SU-DHL-6 (cell line): ENCODE measurements around the gene SBSN.

Experiments used
- EZH2phosphoT487 ChIP-seq: fragments of 200-600 bp; sonication (generic), shearing (Covaris generic); conservative IDR thresholded peaks from 2 replicates; pipeline ENCODE4 v1.6.1; 2018; ENCODE audit warnings: mild to moderate bottlenecking, antibody characterized with exemption, low read length, moderate library complexity, mixed read lengths
- TF ChIP-seq, protein P1 (sequence below): fragments of 200-600 bp; sonication (generic); IDR thresholded peaks from one replicate; pipeline ENCODE4 v1.5.1; 2017; ENCODE audit warnings: antibody characterized with exemption, mild to moderate bottlenecking, low read length, moderate library complexity; ENCODE audit not compliant: insufficient read depth, poor library complexity, severe bottlenecking

DNA sequence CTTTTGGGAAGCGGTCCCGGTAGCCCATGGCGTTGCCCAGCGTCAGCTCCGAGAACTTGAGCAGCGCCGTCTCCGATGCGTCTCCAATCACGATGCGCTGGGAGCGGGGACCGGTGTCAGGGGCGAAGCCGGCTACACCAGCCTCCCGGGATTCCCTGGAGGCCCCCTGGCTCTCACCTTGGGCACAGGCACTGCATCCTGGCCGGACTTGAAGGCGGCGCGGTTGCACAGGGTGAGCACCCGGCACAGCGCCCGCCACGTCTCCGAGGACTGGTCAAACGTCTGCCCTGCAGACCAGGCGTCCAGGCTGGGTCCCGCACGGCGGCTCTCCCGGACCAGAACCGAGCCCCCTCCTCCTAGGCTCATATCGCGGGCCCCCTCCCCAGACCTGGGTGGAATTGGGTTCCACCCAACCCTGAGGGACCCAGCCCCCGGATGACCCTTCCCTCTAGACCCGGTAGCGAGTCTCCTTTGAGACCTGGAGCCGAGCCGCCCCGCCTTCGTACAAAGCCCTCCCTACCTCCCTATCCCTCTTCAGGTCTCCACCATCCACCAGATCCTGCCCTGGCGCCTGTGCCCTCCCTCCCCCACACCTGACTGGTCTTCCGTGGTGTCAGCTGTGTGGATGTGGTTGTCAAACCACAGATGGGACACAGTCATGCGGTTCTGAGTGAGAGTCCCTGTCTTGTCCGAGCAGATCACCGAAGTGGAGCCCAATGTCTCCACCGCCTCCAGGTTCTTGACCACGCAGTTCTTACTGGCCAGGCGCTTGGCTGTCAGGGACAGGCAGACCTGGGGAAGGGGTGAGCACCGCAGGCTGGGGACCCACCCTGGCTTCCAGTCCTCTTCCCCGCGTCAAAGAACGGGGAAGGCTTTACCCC, 30.5 kb upstream of the SBSN start:
- TF ChIP-seq, protein P1, sequence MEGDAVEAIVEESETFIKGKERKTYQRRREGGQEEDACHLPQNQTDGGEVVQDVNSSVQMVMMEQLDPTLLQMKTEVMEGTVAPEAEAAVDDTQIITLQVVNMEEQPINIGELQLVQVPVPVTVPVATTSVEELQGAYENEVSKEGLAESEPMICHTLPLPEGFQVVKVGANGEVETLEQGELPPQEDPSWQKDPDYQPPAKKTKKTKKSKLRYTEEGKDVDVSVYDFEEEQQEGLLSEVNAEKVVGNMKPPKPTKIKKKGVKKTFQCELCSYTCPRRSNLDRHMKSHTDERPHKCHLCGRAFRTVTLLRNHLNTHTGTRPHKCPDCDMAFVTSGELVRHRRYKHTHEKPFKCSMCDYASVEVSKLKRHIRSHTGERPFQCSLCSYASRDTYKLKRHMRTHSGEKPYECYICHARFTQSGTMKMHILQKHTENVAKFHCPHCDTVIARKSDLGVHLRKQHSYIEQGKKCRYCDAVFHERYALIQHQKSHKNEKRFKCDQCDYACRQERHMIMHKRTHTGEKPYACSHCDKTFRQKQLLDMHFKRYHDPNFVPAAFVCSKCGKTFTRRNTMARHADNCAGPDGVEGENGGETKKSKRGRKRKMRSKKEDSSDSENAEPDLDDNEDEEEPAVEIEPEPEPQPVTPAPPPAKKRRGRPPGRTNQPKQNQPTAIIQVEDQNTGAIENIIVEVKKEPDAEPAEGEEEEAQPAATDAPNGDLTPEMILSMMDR = no peak
- no peak for TF ChIP-seq EZH2phosphoT487
